CD4-positive, alpha-beta memory T cell (primary cell): ENCODE results near the gene UGGT1. TPM values are rescaled to one million over a fixed set of nuclear protein-coding genes. Genes with fewer than 3 reads are reported as not detected.
"Not testable (repeated sequence)": the region's sequence is repeated elsewhere in the genome, so short reads cannot be mapped to it uniquely, and the experiment has no call there.

Experiments
- CTCF ChIA-PET: fragments of 350-600 bp; sonication (Branson Sonifier 250); formaldehyde crosslinking; loops from one replicate; lab custom pipeline; 2021; ENCODE audit warnings: inconsistent platforms; ENCODE audit not compliant: partially characterized antibody; lab: Charles Lee
- POLR2A ChIA-PET: fragments of 350-600 bp; sonication (Branson Sonifier 250); formaldehyde crosslinking; loops from one replicate; lab custom pipeline; 2021; ENCODE audit not compliant: partially characterized antibody; lab: Charles Lee
- DNase-seq, 5 donors: peaks; one replicate each; pipeline versions ENCODE4 v3.0.0 to v3.0.0-alpha.2; 2020 to 2022; ENCODE audit warnings: mixed read lengths in 1 of 5
- H3K27ac ChIP-seq: one replicate; pipeline ENCODE4 v1.7.0; 2013; ENCODE audit warnings: low read depth, low read length
- H3K27me3 ChIP-seq: 2 replicates; pipeline ENCODE4 v1.7.0; 2013; ENCODE audit warnings: mild to moderate bottlenecking, low read length, moderate library complexity; ENCODE audit not compliant: insufficient read depth
- H3K36me3 ChIP-seq: 2 replicates; pipeline ENCODE4 v1.7.0; 2013; ENCODE audit warnings: mild to moderate bottlenecking, low read length, moderate library complexity; ENCODE audit not compliant: insufficient read depth
- H3K4me1 ChIP-seq: 2 replicates; pipeline ENCODE4 v1.7.0; 2013; ENCODE audit warnings: mild to moderate bottlenecking, low read length, moderate library complexity; ENCODE audit not compliant: insufficient read depth
- H3K4me3 ChIP-seq, 2 donors: one replicate each; pipeline ENCODE4 v1.7.0; 2013; ENCODE audit warnings: low read length in 2 of 2, mild to moderate bottlenecking in 1 of 2
- H3K9me3 ChIP-seq, 2 donors: one replicate each; pipeline ENCODE4 v1.7.0; 2013; ENCODE audit warnings: low read length in 2 of 2, control low read depth in 1 of 2; ENCODE audit not compliant: control insufficient read depth in 1 of 2
- H3K27ac Mint-ChIP-seq, 7 donors: one replicate each; pipeline ENCODE4 v1.8.0; 2020 to 2021; ENCODE audit warnings: mixed read lengths in 7 of 7, mild to moderate bottlenecking in 6 of 7, inconsistent platforms in 3 of 7, moderate library complexity in 3 of 7
- H3K27me3 Mint-ChIP-seq, 2 donors: one replicate each; pipeline ENCODE4 v1.8.0; 2020 to 2021; ENCODE audit warnings: mixed read lengths in 2 of 2
- H3K36me3 Mint-ChIP-seq, 2 donors: one replicate each; pipeline ENCODE4 v1.8.0; 2020 to 2021; ENCODE audit warnings: mixed read lengths in 2 of 2, inconsistent platforms in 1 of 2, mild to moderate bottlenecking in 1 of 2
- H3K4me1 Mint-ChIP-seq, 4 donors: one replicate each; pipeline ENCODE4 v1.8.0; 2020 to 2021; ENCODE audit warnings: mixed read lengths in 4 of 4, mild to moderate bottlenecking in 1 of 4
- H3K4me3 Mint-ChIP-seq, 8 donors: one replicate each; pipeline ENCODE4 v1.8.0; 2020 to 2021; ENCODE audit warnings: mixed read lengths in 8 of 8, mild to moderate bottlenecking in 7 of 8, moderate library complexity in 6 of 8, inconsistent platforms in 3 of 8
- H3K9me3 Mint-ChIP-seq, 8 donors: one replicate each; pipeline ENCODE4 v1.8.0; 2020 to 2021; ENCODE audit warnings: mixed read lengths in 8 of 8, mild to moderate bottlenecking in 5 of 8, inconsistent platforms in 3 of 8, moderate library complexity in 1 of 8
- intact Hi-C: fragments of 100-400 bp; cut with micrococcal nuclease; formaldehyde crosslinking; loops from one replicate; pipeline ENCODE4 v1.15.1; 2023
- polyA plus RNA-seq, 2 donors: library from polyadenylated mRNA; unstranded; fragments of 300-500 nt; fragmentation: Illumina TruSeq; gene quantifications; one replicate each; pipeline ENCODE4 v1.2.3, GENCODE V29; 2021
- total RNA-seq, 2 experiments: library from RNA; stranded (reverse); gene quantifications; one replicate each; pipeline ENCODE4 v1.2.3, GENCODE V29; 2021

UGGT1 gene
- total and polyA plus RNA-seq, 4 experiments from 2014 or later: 6.5 to 60.2 (median 37.9) TPM

DNA sequence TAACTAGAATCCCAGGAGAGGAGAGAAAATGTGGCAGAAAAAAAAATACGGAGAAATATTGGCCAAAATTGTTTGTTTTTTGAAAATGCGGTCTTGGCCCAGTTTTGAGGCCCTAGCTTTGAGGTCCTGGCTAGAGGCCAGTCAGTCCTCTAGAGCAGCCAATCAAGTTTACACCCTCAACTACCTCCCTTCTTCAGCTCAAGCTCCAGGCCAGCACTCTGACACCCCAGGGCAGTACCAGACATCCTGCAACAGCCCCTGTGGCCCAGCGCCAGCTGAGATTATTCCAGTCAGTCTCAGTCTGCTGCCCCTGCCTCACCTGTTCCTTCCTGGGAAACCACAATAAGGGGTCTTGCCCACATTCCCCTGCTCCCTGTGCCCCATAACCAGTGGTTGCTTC is 107.7 kb downstream of the UGGT1 start:
- Mint-ChIP-seq H3K9me3 (peaks cover 0 to 2% (median 0%) of the 10 kb centered on the region in 8 donors), H3K4me1 (peaks cover 23 to 35% (median 27%) of the 10 kb centered on the region in 4 donors), H3K4me3 (no peak overlapping the region), H3K27me3 (no peaks in the 10 kb centered on the region), H3K36me3 (peaks cover 0 to 7% of the 10 kb centered on the region in 2 donors), H3K27ac (no peak overlapping the region)
- Histone ChIP-seq H3K4me1 (peaks cover 26% of the 10 kb centered on the region), H3K36me3 (peaks cover 4% of the 10 kb centered on the region), H3K4me3 (no peak overlapping the region), H3K27ac (no peak overlapping the region), H3K9me3 (no peaks in the 10 kb centered on the region), H3K27me3 (no peaks in the 10 kb centered on the region)
- POLR2A ChIA-PET: no interaction called here
- CTCF ChIA-PET: no interaction called here
- DNase-seq: no peak
- intact Hi-C loops: no loop called here

DNA sequence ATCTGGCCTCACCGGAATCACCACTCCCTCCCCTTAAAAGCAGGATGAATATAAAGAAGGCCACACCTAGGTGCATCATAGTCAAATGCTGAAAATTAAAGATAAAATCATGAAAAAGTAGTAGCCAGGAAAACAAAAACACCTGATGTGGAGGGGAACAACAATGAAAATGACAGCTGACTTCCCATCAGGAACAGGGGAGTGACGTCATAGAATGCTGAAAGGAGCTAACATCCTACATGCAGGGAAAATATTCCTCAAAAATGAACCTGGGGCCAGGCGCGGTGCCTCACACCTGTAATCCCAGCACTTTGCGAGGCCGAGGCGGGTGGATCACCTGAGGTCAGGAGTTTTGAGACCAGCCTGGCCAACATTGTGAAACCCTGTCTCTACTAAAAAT is 108.1 kb downstream of the UGGT1 start:
- intact Hi-C loops: no loop called here
- Histone ChIP-seq H3K9me3 (no peaks in the 10 kb centered on the region), H3K4me1 (peaks cover 26% of the 10 kb centered on the region), H3K4me3 (no peak overlapping the region), H3K27me3 (no peaks in the 10 kb centered on the region), H3K36me3 (no peaks in the 10 kb centered on the region), H3K27ac (no peak overlapping the region)
- H3K27ac Mint-ChIP-seq: peak overlapping the region in 2 of 7 donors; percentile 5 to 55
- DNase-seq: no peak
- H3K27me3 Mint-ChIP-seq: no peaks in the 10 kb centered on the region
- H3K36me3 Mint-ChIP-seq: peaks cover 0 to 5% of the 10 kb centered on the region in 2 donors
- ChIA-PET POLR2A (no interaction called here), CTCF (no interaction called here)
- no peak overlapping the region for H3K4me3 Mint-ChIP-seq
- peaks cover 23 to 32% (median 27%) of the 10 kb centered on the region in 4 donors for H3K4me1 Mint-ChIP-seq
- peaks cover 0 to 2% (median 0%) of the 10 kb centered on the region in 8 donors for H3K9me3 Mint-ChIP-seq

DNA sequence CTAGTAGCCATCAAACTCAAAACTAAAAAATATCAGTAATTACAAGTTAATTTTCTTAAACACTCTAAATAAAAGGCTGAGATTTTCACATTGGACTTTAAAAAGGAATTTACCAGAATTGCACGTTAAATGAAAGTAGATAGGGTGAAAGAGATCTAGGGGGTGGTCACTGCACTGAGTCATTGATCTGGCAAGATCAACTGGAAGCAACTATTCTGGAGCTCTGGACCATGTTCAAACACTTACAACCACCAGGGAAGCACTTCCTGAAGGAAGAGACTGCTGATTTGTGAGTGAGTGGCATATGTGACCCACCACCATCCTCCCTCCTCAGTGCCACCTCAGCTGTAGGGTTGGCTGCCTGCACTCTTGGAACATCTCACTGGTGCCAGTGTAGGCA is 111.8 kb downstream of the UGGT1 start:
- Mint-ChIP-seq H3K27me3 (no peaks in the 10 kb centered on the region), H3K27ac (no peak overlapping the region)
- CTCF ChIA-PET: no interaction called here

DNA sequence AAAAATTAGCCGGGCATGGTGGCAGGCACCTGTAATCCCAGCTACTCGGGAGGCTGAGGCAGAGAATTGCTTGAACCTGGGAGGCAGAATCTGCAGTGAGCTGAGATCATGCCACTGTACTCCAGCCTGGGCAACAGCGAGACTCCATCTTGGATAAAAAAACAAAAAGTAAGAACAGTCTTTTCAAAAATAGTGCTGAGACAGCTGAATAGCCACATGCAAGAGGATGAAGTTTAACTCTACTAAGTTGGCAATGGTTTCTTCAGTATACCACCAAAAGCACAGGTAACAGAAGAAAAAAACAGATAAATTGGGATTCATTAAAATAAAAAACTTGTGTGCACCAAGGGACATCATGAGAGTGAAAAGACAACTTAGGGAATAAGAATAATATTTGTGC is 115.2 kb downstream of the UGGT1 start:
- Mint-ChIP-seq H3K27me3 (no peaks in the 10 kb centered on the region), H3K4me3 (peak overlapping the region in 1 of 8 donors; percentile 26), H3K4me1 (no peaks in the 10 kb centered on the region), H3K36me3 (no peaks in the 10 kb centered on the region), H3K27ac (no peak overlapping the region), H3K9me3 (peaks cover 0 to 13% (median 1%) of the 10 kb centered on the region in 8 donors)
- ChIA-PET CTCF (no interaction called here), POLR2A (no interaction called here)
- intact Hi-C loops: no loop called here
- Histone ChIP-seq H3K27ac (no peak overlapping the region), H3K36me3 (no peaks in the 10 kb centered on the region), H3K4me1 (no peaks in the 10 kb centered on the region), H3K27me3 (no peaks in the 10 kb centered on the region), H3K9me3 (no peaks in the 10 kb centered on the region), H3K4me3 (no peak overlapping the region)
- no peak for DNase-seq

More for the DNA sequence above, 111.8 kb downstream of the UGGT1 start:
- Histone ChIP-seq H3K36me3 (no peaks in the 10 kb centered on the region), H3K27me3 (no peaks in the 10 kb centered on the region), H3K27ac (no peak overlapping the region), H3K4me3 (no peak overlapping the region), H3K4me1 (no peaks in the 10 kb centered on the region), H3K9me3 (no peaks in the 10 kb centered on the region)
- no peak for DNase-seq
- no peaks in the 10 kb centered on the region for H3K4me1 Mint-ChIP-seq
- POLR2A ChIA-PET: no interaction called here
- no peaks in the 10 kb centered on the region for H3K36me3 Mint-ChIP-seq
- H3K9me3 Mint-ChIP-seq: peaks cover 0 to 3% (median 0%) of the 10 kb centered on the region in 8 donors
- intact Hi-C loops: no loop called here
- no peak overlapping the region for H3K4me3 Mint-ChIP-seq

DNA sequence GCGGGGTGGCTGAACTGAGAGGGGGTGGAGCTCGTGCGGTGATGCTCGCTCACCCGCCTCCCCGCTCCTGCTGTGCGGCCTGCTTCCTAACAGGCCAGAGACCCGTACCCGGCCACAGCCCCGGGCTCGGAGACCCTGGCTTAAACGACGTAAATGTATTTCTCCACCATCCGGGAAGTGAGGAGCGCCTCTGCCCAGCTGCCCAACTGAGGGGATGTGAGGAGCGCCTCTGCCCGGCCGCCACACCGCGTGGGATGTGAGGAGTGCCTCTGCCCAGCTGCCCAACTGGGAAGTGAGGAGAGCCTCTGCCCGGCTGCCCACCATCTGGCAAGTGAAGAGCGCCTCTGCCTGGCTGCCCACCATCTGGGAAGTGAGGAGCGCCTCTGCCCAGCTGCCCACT is 117.0 kb downstream of the UGGT1 start:
- ChIA-PET CTCF (no interaction called here), POLR2A (no interaction called here)
- DNase-seq: no peak
- Histone ChIP-seq H3K4me1 (no peaks in the 10 kb centered on the region), H3K36me3 (no peaks in the 10 kb centered on the region), H3K27ac (no peak overlapping the region), H3K9me3 (no peaks in the 10 kb centered on the region), H3K27me3 (no peaks in the 10 kb centered on the region), H3K4me3 (no peak overlapping the region)
- Mint-ChIP-seq H3K9me3 (peaks cover 0 to 11% (median 1%) of the 10 kb centered on the region in 8 donors), H3K36me3 (no peaks in the 10 kb centered on the region), H3K4me3 (no peak overlapping the region), H3K27ac (no peak overlapping the region), H3K4me1 (no peaks in the 10 kb centered on the region), H3K27me3 (no peaks in the 10 kb centered on the region)
- intact Hi-C loops: no loop called here

DNA sequence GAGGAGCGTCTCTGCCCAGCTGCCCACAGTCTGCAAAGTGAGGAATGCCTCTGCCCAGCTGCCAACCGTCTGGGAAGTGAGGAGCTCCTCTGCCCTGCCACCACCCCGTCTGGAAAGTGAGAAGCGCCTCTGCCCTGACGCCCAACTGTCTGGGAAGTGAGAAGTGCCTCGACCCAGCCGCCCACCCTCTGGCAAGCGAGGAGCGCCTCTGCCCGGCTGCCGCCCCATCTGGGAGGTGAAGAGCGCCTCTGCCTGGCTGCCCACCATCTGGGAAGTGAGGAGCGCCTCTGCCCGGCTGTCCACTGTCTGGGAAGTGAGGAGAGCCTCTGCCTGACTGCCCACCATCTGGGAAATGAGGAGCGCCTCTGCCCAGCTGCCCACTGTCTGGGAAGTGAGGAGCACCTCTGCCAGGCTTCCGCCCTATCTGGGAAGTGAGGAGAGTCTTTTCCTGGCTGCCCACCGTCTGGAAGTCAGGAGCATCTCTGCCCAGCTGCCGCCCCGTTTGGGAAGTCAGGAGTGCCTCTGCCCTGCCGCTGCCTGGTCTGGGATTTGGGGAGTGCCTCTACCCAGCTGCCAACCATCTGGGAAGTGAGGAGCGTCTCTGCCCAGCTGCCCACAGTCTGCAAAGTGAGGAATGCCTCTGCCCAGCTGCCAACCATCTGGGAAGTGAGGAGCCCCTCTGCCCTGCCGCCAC is 117.8 kb downstream of the UGGT1 start:
- H3K9me3 ChIP-seq, DNase-seq, CTCF ChIA-PET, H3K36me3 Mint-ChIP-seq, H3K4me1 ChIP-seq, H3K27me3 Mint-ChIP-seq, intact Hi-C loops, H3K4me3 ChIP-seq, H3K36me3 ChIP-seq, H3K4me1 Mint-ChIP-seq, H3K27ac Mint-ChIP-seq, H3K27ac ChIP-seq, H3K27me3 ChIP-seq, H3K4me3 Mint-ChIP-seq, POLR2A ChIA-PET: not testable (repeated sequence)
- H3K9me3 Mint-ChIP-seq: peaks cover 0 to 11% (median 1%) of the 10 kb centered on the region in 8 donors

DNA sequence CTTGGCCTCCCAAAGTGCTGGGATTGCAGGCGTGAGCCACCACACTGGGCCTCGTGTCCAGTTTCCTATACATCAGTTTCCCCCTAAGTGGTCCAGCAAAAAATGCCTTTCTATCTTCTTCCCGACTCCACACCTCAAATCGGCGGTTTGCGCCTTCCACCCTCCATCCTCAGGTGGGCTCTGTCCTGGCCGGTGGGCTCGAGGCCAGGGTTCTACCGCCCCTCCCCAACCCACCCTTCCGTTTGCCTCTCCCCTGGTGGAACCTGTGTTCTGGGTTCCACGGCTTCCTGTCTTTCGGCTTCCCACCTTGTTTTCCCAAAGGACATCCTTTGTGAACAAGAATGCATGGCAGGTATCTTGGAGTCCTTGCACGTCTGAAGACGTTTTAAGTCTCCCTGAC is 123.3 kb downstream of the UGGT1 start:
- POLR2A ChIA-PET: no interaction called here
- Histone ChIP-seq H3K9me3 (no peaks in the 10 kb centered on the region), H3K27ac (no peak overlapping the region), H3K27me3 (no peaks in the 10 kb centered on the region), H3K36me3 (no peaks in the 10 kb centered on the region), H3K4me1 (no peaks in the 10 kb centered on the region), H3K4me3 (no peak overlapping the region)
- CTCF ChIA-PET: no interaction called here
- no peak overlapping the region for H3K4me3 Mint-ChIP-seq
- intact Hi-C loops: no loop called here
- peaks cover 0 to 4% (median 1%) of the 10 kb centered on the region in 4 donors for H3K4me1 Mint-ChIP-seq
- DNase-seq: no peak
- H3K27me3 Mint-ChIP-seq: peaks cover 0 to 1% of the 10 kb centered on the region in 2 donors
- no peaks in the 10 kb centered on the region for H3K36me3 Mint-ChIP-seq
- no peak overlapping the region for H3K27ac Mint-ChIP-seq
- peaks cover 0 to 6% (median 0%) of the 10 kb centered on the region in 8 donors for H3K9me3 Mint-ChIP-seq
